Smooth muscle cell (in vitro differentiated cells): Measurements from ENCODE around the gene KCNQ5. TPM values are rescaled to one million over a fixed set of nuclear protein-coding genes. Genes with fewer than 3 reads are reported as not detected.

Experiments used
- DNase-seq: peaks from one replicate; lab custom pipeline; 2025; ENCODE audit not compliant: unreplicated experiment; lab: John Stamatoyannopoulos, UW
- H2AFZ ChIP-seq: fragments of 200-600 bp; sonication (generic); 2 replicates; pipeline ENCODE4 v1.6.0; 2016; ENCODE audit warnings: antibody characterized with exemption, low read depth, mild to moderate bottlenecking
- H3F3A ChIP-seq: fragments of 200-600 bp; sonication (generic); 2 replicates; pipeline ENCODE4 v1.6.0; 2017; ENCODE audit warnings: antibody characterized with exemption, low read depth
- H3K27ac ChIP-seq: fragments of 200-600 bp; sonication (generic); 2 replicates; pipeline ENCODE4 v1.5.1; 2016; ENCODE audit warnings: low read depth, mild to moderate bottlenecking
- H3K27me3 ChIP-seq: fragments of 200-600 bp; sonication (generic); 2 replicates; pipeline ENCODE4 v1.6.1; 2016; ENCODE audit warnings: low read depth, mild to moderate bottlenecking
- H3K36me3 ChIP-seq: fragments of 200-600 bp; sonication (generic); 2 replicates; pipeline ENCODE4 v1.5.1; 2016; ENCODE audit warnings: low read depth
- H3K4me1 ChIP-seq: fragments of 200-600 bp; sonication (generic); 2 replicates; pipeline ENCODE4 v1.5.1; 2016; ENCODE audit warnings: low read depth
- H3K4me2 ChIP-seq: fragments of 200-600 bp; sonication (generic); 2 replicates; pipeline ENCODE4 v1.6.0; 2016; ENCODE audit warnings: mild to moderate bottlenecking
- H3K4me3 ChIP-seq: fragments of 200-600 bp; sonication (generic); 2 replicates; pipeline ENCODE4 v1.5.1; 2016; ENCODE audit warnings: mild to moderate bottlenecking
- H3K79me2 ChIP-seq: fragments of 200-600 bp; sonication (generic); 2 replicates; pipeline ENCODE4 v1.6.0; 2016; ENCODE audit warnings: low read depth, mild to moderate bottlenecking
- H3K9ac ChIP-seq: fragments of 200-600 bp; sonication (generic); 2 replicates; pipeline ENCODE4 v1.6.0; 2016; ENCODE audit warnings: low read depth
- H3K9me3 ChIP-seq: fragments of 200-600 bp; sonication (generic); replicated peaks from 2 replicates; pipeline ENCODE4 v1.5.1; 2016; ENCODE audit warnings: low read depth
- H4K20me1 ChIP-seq: fragments of 200-600 bp; sonication (generic); 2 replicates; pipeline ENCODE4 v1.6.0; 2016; ENCODE audit warnings: low read depth
- WGBS: methylation state at CpG from one replicate; pipeline ENCODE4 v1.1.7; 2016; ENCODE audit warnings: low lambda C conversion rate; 5-methylcytosine and 5-hydroxymethylcytosine counted together
- polyA plus RNA-seq: library from polyadenylated mRNA; unstranded; fragments of >200 nt; fragmentation: Nextera tagmentation; extraction: Ambion mirVana; gene quantifications from 2 replicates; pipeline ENCODE4 v1.2.1, GENCODE V29; 2016
- total RNA-seq: library from RNA; depleted of rRNA; stranded (reverse); fragments of >200 nt; gene quantifications from 2 replicates; pipeline ENCODE4 v1.2.3, GENCODE V29; 2014
- TF ChIP-seq, protein P1 (sequence below): fragments of 200-600 bp; sonication (generic); IDR thresholded peaks from 2 replicates; pipeline ENCODE4 v1.5.1; 2017; ENCODE audit warnings: borderline replicate concordance, mild to moderate bottlenecking, antibody characterized with exemption; ENCODE audit not compliant: insufficient read depth, poor library complexity, severe bottlenecking

The KCNQ5 gene
- total and polyA plus RNA-seq, 2 experiments from 2014 or later = 1.2 to 2.0 TPM

DNA sequence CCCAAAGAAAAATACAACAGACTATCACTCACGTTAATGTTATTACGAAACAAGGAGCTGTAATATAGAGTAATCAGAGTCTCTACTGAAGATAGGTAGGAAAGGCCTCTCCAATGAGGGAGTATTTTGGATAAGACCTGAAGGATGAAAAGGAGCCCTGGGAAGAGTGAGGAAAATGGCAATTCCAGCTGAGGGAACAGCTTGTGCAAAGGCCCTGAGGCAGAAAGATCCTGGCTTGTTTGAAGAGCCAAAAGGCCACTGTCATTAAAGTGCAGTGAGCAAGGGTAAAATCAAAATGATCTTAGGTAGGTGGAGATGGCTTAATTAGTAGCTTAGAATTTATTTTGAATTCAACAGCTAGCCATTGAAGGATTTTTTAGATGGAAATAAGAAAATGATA lies 464.9 kb downstream of the KCNQ5 start:
- H3K79me2 ChIP-seq = no peaks in the 10 kb centered on the region
- no peaks in the 10 kb centered on the region for H3K9me3 ChIP-seq
- peaks cover 13% of the 10 kb centered on the region for H3K4me1 ChIP-seq
- H3K27me3 ChIP-seq = no peaks in the 10 kb centered on the region
- H3K4me3 ChIP-seq = no peak overlapping the region
- no peak overlapping the region for H3K4me2 ChIP-seq
- DNase-seq = no peak
- no peak overlapping the region for H3K27ac ChIP-seq
- H4K20me1 ChIP-seq = no peaks in the 10 kb centered on the region
- TF ChIP-seq, protein P1, sequence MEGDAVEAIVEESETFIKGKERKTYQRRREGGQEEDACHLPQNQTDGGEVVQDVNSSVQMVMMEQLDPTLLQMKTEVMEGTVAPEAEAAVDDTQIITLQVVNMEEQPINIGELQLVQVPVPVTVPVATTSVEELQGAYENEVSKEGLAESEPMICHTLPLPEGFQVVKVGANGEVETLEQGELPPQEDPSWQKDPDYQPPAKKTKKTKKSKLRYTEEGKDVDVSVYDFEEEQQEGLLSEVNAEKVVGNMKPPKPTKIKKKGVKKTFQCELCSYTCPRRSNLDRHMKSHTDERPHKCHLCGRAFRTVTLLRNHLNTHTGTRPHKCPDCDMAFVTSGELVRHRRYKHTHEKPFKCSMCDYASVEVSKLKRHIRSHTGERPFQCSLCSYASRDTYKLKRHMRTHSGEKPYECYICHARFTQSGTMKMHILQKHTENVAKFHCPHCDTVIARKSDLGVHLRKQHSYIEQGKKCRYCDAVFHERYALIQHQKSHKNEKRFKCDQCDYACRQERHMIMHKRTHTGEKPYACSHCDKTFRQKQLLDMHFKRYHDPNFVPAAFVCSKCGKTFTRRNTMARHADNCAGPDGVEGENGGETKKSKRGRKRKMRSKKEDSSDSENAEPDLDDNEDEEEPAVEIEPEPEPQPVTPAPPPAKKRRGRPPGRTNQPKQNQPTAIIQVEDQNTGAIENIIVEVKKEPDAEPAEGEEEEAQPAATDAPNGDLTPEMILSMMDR = no peak
- 69% methylated on average over 2 of the region's 2 CpGs for WGBS
- no peak overlapping the region for H3K9ac ChIP-seq
- H3K36me3 ChIP-seq = no peaks in the 10 kb centered on the region
- H3F3A ChIP-seq = no peaks in the 10 kb centered on the region
- H2AFZ ChIP-seq = no peak overlapping the region

DNA sequence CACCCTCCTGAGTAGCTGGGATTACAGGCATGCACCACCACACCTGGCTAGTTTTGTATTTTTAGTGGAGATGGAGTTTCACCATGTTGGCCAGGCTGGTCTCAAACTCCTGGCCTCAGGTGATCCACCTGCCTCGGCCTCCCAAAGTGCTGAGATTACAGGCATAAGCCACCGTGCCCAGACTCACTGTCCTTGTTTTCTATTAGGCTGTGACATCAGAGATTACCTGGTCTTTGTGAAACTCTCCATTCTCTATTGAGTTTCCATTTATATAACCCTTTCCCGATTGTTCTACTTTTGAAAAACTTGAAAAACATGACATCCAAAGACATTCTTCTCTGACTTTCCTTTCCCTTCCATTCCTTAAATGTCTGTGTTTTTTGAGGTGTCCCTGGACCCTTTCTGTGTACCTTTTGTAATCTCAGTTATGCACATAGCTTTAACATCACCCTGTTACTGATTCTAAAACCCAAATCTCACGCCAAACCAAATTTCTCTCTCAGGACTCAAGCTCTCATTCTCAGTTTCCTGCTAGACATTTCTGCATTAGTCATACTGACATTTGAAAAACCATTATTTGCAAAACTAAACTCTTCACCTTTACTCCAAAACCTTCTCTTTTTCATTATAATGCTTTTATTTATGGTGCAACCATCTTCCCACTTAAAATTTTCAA lies 466.4 kb downstream of the KCNQ5 start:
- H3K4me3 ChIP-seq = no peak overlapping the region
- no peaks in the 10 kb centered on the region for H3K79me2 ChIP-seq
- peaks cover 13% of the 10 kb centered on the region for H3K4me1 ChIP-seq
- H2AFZ ChIP-seq = no peak overlapping the region
- H3K9me3 ChIP-seq = no peaks in the 10 kb centered on the region
- no peak overlapping the region for H3K27ac ChIP-seq
- no peaks in the 10 kb centered on the region for H3F3A ChIP-seq
- no peak overlapping the region for H3K4me2 ChIP-seq
- H3K9ac ChIP-seq = no peak overlapping the region
- WGBS = 89% methylated on average over 4 of the region's 4 CpGs
- no peak for DNase-seq
- TF ChIP-seq, protein P1 = no peak
- H3K36me3 ChIP-seq = no peaks in the 10 kb centered on the region
- H4K20me1 ChIP-seq = no peaks in the 10 kb centered on the region
- H3K27me3 ChIP-seq = no peaks in the 10 kb centered on the region

DNA sequence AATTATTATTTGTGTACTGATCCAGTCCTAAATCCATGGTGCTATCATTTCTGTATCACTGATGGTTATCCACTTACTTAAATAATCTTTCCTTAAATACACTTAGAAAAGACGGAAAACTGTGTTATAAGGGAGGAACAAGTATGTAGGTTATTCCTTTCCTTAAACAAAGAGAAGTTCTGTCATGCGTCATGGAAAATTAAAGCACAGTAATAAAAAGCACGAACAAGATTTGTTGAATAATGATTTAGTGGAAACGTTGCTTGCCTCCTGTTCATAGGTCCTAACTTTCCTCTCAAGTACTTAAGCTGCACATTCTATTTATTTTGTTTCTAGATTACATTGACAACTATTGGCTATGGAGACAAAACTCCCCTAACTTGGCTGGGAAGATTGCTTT lies 483.1 kb downstream of the KCNQ5 start:
- no peaks in the 10 kb centered on the region for H4K20me1 ChIP-seq
- no peak overlapping the region for H3K27ac ChIP-seq
- H3K4me2 ChIP-seq = no peak overlapping the region
- no peak overlapping the region for H3K9ac ChIP-seq
- DNase-seq = no peak
- no peaks in the 10 kb centered on the region for H3F3A ChIP-seq
- no peaks in the 10 kb centered on the region for H3K9me3 ChIP-seq
- TF ChIP-seq, protein P1 = no peak
- H2AFZ ChIP-seq = no peak overlapping the region
- H3K4me1 ChIP-seq = no peaks in the 10 kb centered on the region
- 56% methylated on average over 4 of the region's 4 CpGs for WGBS
- H3K4me3 ChIP-seq = no peak overlapping the region
- no peaks in the 10 kb centered on the region for H3K27me3 ChIP-seq
- H3K79me2 ChIP-seq = no peaks in the 10 kb centered on the region
- H3K36me3 ChIP-seq = no peaks in the 10 kb centered on the region

DNA sequence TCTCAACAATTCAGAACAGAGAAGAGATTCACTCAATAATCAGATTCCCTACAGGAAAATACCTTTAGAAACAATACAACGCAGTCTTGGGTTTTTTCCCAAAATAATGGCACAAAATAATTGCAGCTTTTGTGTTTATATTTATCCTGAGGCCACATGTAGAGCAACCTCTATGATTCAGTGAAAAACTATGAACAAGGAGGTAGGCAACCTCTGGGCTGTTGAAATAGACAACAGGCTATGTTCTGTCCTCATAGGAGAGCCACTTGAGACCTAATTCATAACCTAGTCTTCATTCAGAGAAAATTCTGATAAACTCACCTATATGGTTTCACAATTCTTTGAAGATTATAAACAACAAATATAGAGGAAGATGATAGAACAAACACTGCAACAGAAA lies 485.2 kb downstream of the KCNQ5 start:
- Histone ChIP-seq H3K9ac (no peak overlapping the region), H3K79me2 (no peaks in the 10 kb centered on the region), H3K36me3 (no peaks in the 10 kb centered on the region), H3K4me1 (no peaks in the 10 kb centered on the region), H3F3A (no peaks in the 10 kb centered on the region), H3K27me3 (no peaks in the 10 kb centered on the region), H3K4me3 (no peak overlapping the region), H3K4me2 (no peak overlapping the region), H3K27ac (no peak overlapping the region), H3K9me3 (no peaks in the 10 kb centered on the region), H4K20me1 (no peaks in the 10 kb centered on the region), H2AFZ (no peak overlapping the region)
- 82% methylated on average over 1 of the region's 1 CpG for WGBS
- TF ChIP-seq, protein P1 = no peak
- DNase-seq = no peak
